ENCODE results near the gene FBXW8. TPM values are rescaled to one million over a fixed set of nuclear protein-coding genes. Genes with fewer than 3 reads are reported as not detected.

Gene FBXW8
- total and polyA plus RNA-seq, 4 donors = 3.9 to 20.3 (median 12.5) TPM

DNA sequence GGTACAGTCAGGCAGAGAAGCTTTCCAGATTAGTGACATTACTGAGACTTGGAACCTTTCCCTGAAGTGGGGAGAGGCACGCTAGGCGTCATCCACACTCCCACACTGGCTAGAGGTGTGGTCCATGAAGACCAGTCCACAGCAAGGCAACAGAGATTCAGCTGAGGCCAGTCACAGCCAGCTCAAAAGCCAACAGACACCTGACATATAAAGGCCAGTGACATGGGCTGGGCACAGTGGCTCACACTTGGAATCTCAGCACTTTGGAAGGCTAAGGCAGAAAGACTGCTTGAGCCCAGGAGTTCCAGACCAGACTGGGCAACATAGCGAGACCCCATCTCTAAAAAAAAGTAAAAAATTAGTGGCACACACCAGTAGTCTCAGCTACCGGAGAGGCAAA lies 40.4 kb upstream of the FBXW8 start:
- WGBS, 2 donors = 69 to 78% methylated on average over 4 of the region's 4 CpGs
- H3K27ac ChIP-seq (ENCODE audit: low read depth in 1 of 2, low read length in 1 of 2) = no peak overlapping the region

DNA sequence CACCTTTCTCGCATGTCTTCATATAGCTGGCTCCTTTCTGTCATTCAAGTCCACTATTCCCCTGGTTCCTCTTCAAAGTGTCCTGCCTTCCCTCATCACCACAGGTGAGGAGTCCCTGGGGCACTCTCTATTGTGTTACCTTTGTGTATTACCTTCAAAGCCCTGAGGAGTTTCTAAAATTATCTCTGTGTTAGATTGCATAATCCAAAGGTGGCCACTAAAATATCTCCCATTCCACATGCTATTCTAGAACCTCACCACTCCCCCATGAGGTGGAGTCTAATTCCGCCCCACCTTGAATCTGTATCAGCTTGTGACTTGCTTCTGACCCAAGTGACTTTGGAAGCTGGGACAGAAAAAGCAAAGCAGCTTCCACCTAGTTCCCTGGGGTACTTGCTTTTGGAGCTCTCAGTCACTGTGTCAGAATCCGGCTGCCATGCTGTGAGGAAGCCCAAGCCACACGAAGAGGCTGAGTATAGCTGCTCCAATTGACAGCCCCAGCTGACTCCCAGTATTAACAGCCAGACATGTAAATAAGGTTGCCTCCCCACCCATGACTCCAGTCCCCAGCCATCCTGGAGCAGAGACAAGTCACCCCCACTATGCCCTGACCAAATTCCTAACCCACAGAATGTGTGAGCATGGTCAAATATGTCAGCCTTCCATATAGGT lies 36.3 kb upstream of the FBXW8 start:
- DNase-seq = no peak
- Histone ChIP-seq H3K36me3 (ENCODE audit: control insufficient read depth in 4 of 4, insufficient read depth in 4 of 4, low read length in 4 of 4) (no peaks in the 10 kb centered on the region), H3K27ac (ENCODE audit: low read depth in 1 of 2, low read length in 1 of 2) (no peak overlapping the region), H3K4me3 (no peak overlapping the region), H3K9ac (ENCODE audit: insufficient read depth in 1 of 2, low read length in 2 of 2) (no peak overlapping the region), H3K9me3 (ENCODE audit: control insufficient read depth in 4 of 4, insufficient read depth in 3 of 4, low read length in 3 of 4) (peaks cover 0 to 13% (median 2%) of the 10 kb centered on the region in 4 donors), H3K27me3 (ENCODE audit: control insufficient read depth in 3 of 3, insufficient read depth in 3 of 3, low read length in 2 of 3) (peaks cover 5 to 57% (median 31%) of the 10 kb centered on the region in 3 donors), H3K4me1 (ENCODE audit: control insufficient read depth in 5 of 5, insufficient read depth in 5 of 5, low read length in 5 of 5) (peaks cover 0 to 12% (median 4%) of the 10 kb centered on the region in 5 donors)
- ATAC-seq (ENCODE audit: insufficient read depth, low FRiP score) = no peak
- 90 to 93% methylated on average over 4 of the region's 4 CpGs for WGBS, 2 donors
- TF ChIP-seq, protein P1, sequence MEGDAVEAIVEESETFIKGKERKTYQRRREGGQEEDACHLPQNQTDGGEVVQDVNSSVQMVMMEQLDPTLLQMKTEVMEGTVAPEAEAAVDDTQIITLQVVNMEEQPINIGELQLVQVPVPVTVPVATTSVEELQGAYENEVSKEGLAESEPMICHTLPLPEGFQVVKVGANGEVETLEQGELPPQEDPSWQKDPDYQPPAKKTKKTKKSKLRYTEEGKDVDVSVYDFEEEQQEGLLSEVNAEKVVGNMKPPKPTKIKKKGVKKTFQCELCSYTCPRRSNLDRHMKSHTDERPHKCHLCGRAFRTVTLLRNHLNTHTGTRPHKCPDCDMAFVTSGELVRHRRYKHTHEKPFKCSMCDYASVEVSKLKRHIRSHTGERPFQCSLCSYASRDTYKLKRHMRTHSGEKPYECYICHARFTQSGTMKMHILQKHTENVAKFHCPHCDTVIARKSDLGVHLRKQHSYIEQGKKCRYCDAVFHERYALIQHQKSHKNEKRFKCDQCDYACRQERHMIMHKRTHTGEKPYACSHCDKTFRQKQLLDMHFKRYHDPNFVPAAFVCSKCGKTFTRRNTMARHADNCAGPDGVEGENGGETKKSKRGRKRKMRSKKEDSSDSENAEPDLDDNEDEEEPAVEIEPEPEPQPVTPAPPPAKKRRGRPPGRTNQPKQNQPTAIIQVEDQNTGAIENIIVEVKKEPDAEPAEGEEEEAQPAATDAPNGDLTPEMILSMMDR (IDR thresholded peaks at IDR 0.05; ENCODE audit: control extremely low read depth, extremely low read depth) = no peak

More for the DNA sequence above, 40.4 kb upstream of the FBXW8 start:
- Histone ChIP-seq H3K36me3 (ENCODE audit: control insufficient read depth in 4 of 4, insufficient read depth in 4 of 4, low read length in 4 of 4) (no peaks in the 10 kb centered on the region), H3K27me3 (ENCODE audit: control insufficient read depth in 3 of 3, insufficient read depth in 3 of 3, low read length in 2 of 3) (peaks cover 0 to 20% (median 0%) of the 10 kb centered on the region in 3 donors), H3K4me1 (ENCODE audit: control insufficient read depth in 5 of 5, insufficient read depth in 5 of 5, low read length in 5 of 5) (no peaks in the 10 kb centered on the region), H3K4me3 (no peak overlapping the region), H3K9ac (ENCODE audit: insufficient read depth in 1 of 2, low read length in 2 of 2) (no peak overlapping the region), H3K9me3 (ENCODE audit: control insufficient read depth in 4 of 4, insufficient read depth in 3 of 4, low read length in 3 of 4) (peaks cover 0 to 10% (median 2%) of the 10 kb centered on the region in 4 donors)
- DNase-seq (no peak), ATAC-seq (ENCODE audit: insufficient read depth, low FRiP score) (no peak)
- TF ChIP-seq, protein P1 (IDR thresholded peaks at IDR 0.05; ENCODE audit: control extremely low read depth, extremely low read depth) = no peak

DNA sequence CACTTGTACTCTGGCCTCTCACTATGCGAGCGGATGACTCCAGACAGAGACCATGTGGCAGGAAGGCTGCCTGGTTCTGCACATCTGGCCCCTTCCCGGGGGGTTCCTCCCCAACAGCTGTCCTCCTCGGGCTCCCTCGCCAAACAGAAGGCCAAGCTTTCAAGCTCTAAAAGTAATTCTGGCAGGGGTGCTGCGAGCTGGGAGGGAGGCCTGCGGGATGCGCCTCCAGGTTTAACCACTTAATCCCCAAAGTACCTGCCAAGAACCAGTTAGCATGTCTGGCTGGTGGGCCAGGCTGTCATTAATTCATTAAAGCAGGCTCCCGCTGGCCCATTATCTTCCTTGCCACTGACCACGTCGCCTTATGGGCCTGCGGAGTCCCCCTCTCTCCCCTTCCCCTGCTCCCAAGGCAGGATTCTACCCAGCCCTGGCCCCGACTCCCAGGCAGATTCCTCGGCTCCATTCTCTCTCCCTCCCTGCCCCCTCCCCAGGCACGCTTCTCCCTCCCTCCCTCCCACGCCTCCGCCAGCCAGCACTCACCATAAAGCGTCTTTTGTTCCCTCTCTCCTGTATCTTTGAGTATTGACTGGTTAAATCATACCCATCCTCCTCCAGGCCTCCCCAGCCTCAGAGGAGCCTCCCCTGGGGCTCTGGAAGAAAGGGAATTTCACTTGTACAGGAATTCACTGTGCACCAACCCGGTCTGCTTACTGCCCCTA lies 34.4 kb upstream of the FBXW8 start:
- Histone ChIP-seq H3K36me3 (ENCODE audit: control insufficient read depth in 4 of 4, insufficient read depth in 4 of 4, low read length in 4 of 4) (no peaks in the 10 kb centered on the region), H3K4me1 (ENCODE audit: control insufficient read depth in 5 of 5, insufficient read depth in 5 of 5, low read length in 5 of 5) (peaks cover 0 to 16% (median 8%) of the 10 kb centered on the region in 5 donors), H3K4me3 (no peak overlapping the region), H3K27ac (ENCODE audit: low read depth in 1 of 2, low read length in 1 of 2) (no peak overlapping the region), H3K27me3 (ENCODE audit: control insufficient read depth in 3 of 3, insufficient read depth in 3 of 3, low read length in 2 of 3) (peaks cover 7 to 70% (median 41%) of the 10 kb centered on the region in 3 donors), H3K9me3 (ENCODE audit: control insufficient read depth in 4 of 4, insufficient read depth in 3 of 4, low read length in 3 of 4) (peaks cover 0 to 13% (median 2%) of the 10 kb centered on the region in 4 donors), H3K9ac (ENCODE audit: insufficient read depth in 1 of 2, low read length in 2 of 2) (no peak overlapping the region)
- ATAC-seq (ENCODE audit: insufficient read depth, low FRiP score) (no peak), DNase-seq (peak in 2 of 3 donors; percentile 38 to 43)
- WGBS, 2 donors = 16 to 18% methylated on average over 19 of the region's 19 CpGs
- TF ChIP-seq, protein P1 (IDR thresholded peaks at IDR 0.05; ENCODE audit: control extremely low read depth, extremely low read depth) = no peak

All from lung (tissue), 12 donors.